ENCODE data around the gene TRIM62.

TRIM62 gene

GRCh38 chr1:33152685-33153432 lies 29.0 kb downstream of the TRIM62 start:
- TF ChIP-seq POLR2AphosphoS5 (IDR thresholded peaks at IDR 0.05; ENCODE audit: low read depth, low read length) = no peak
- TF ChIP-seq TAF1 (IDR thresholded peaks at IDR 0.05; ENCODE audit: borderline replicate concordance, insufficient read depth, low read length) = no peak
- no peak for TF ChIP-seq FOXP2 (optimal IDR thresholded peaks at IDR 0.05; ENCODE audit: borderline replicate concordance, extremely low read depth, extremely low read length, insufficient read depth)
- TF ChIP-seq REST (IDR thresholded peaks at IDR 0.05; ENCODE audit: insufficient read depth in 1 of 2, low read depth in 2 of 2, low read length in 2 of 2) = no peak
- TF ChIP-seq SIN3A (IDR thresholded peaks at IDR 0.05; ENCODE audit: borderline replicate concordance, insufficient read depth, low read length) = no peak

GRCh38 chr1:33151116-33151515 lies 30.7 kb downstream of the TRIM62 start:
- TF ChIP-seq SIN3A (IDR thresholded peaks at IDR 0.05; ENCODE audit: borderline replicate concordance, insufficient read depth, low read length) = no peak
- TF ChIP-seq REST (IDR thresholded peaks at IDR 0.05; ENCODE audit: insufficient read depth in 1 of 2, low read depth in 2 of 2, low read length in 2 of 2) = no peak
- no peak for TF ChIP-seq FOXP2 (optimal IDR thresholded peaks at IDR 0.05; ENCODE audit: borderline replicate concordance, extremely low read depth, extremely low read length, insufficient read depth)
- TF ChIP-seq POLR2AphosphoS5 (IDR thresholded peaks at IDR 0.05; ENCODE audit: low read depth, low read length) = no peak
- TF ChIP-seq TAF1 (IDR thresholded peaks at IDR 0.05; ENCODE audit: borderline replicate concordance, insufficient read depth, low read length) = no peak

- no peak for TF ChIP-seq REST (IDR thresholded peaks at IDR 0.05; ENCODE audit: insufficient read depth in 1 of 2, low read depth in 2 of 2, low read length in 2 of 2)
- no peak for TF ChIP-seq TAF1 (IDR thresholded peaks at IDR 0.05; ENCODE audit: borderline replicate concordance, insufficient read depth, low read length)
- no peak for TF ChIP-seq SIN3A (IDR thresholded peaks at IDR 0.05; ENCODE audit: borderline replicate concordance, insufficient read depth, low read length)
- no peak for TF ChIP-seq FOXP2 (optimal IDR thresholded peaks at IDR 0.05; ENCODE audit: borderline replicate concordance, extremely low read depth, extremely low read length, insufficient read depth)
- TF ChIP-seq POLR2AphosphoS5 (IDR thresholded peaks at IDR 0.05; ENCODE audit: low read depth, low read length) = no peak
Observed at GRCh38 chr1:33150522-33150921, 31.3 kb downstream of the TRIM62 start.

DNA sequence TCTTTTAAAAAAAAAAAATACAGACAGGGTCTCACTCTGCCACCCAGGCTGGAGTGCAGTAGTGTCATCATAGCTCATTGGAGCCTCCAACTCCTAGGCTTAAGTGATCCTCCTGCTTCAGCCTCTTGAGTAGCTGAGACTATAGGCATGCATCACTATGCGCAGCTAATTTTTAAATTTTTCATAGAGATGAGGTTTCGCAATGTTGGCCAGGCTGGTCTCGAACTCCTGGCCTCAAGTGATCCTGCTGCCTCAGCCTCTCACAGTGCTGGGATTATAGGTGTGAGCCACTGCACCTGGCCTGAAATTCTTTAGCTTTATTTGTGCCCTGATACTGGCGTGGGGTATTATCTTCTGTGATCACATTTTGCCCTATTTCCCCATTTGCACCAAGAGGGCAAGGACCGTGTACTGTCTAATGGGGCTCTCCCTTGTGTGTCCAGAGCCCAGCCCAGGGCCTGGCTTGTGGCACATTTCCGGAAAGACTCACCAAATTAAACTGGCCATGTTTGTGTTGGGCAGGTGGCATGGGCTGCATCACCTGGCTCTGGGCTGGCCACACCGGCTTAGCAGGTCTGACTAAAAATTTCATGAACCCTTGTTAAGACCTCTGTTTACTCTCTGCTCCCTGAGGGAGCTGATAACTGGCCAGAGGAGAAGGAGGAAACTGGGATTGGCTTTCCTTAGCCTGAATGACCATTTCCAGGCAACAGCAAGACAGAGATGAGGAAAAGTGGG lies 32.2 kb downstream of the TRIM62 start:
- no peak for TF ChIP-seq TAF1 (IDR thresholded peaks at IDR 0.05; ENCODE audit: borderline replicate concordance, insufficient read depth, low read length)
- TF ChIP-seq SIN3A (IDR thresholded peaks at IDR 0.05; ENCODE audit: borderline replicate concordance, insufficient read depth, low read length) = no peak
- no peak for TF ChIP-seq FOXP2 (optimal IDR thresholded peaks at IDR 0.05; ENCODE audit: borderline replicate concordance, extremely low read depth, extremely low read length, insufficient read depth)
- no peak for TF ChIP-seq REST (IDR thresholded peaks at IDR 0.05; ENCODE audit: insufficient read depth in 1 of 2, low read depth in 2 of 2, low read length in 2 of 2)
- no peak for TF ChIP-seq POLR2AphosphoS5 (IDR thresholded peaks at IDR 0.05; ENCODE audit: low read depth, low read length)
